ENCODE results near the gene ATP6V1C2.

Gene ATP6V1C2

GRCh38 chr2:10774394-10774793, 53.0 kb downstream of the ATP6V1C2 start:
- H4K91ac ChIP-seq (ENCODE audit: low read depth, low read length, poor library complexity), result no peak overlapping the region
- no peak overlapping the region for H3K9ac ChIP-seq (ENCODE audit: low read depth, low read length, poor library complexity)
- H2AK5ac ChIP-seq (ENCODE audit: low read depth, low read length), result peak overlapping the region; percentile 61
- peak overlapping the region; percentile 5 for H2BK120ac ChIP-seq (ENCODE audit: low read depth, low read length)
- H3K36me3 ChIP-seq (replicated peaks in 1 of 2; ENCODE audit: control insufficient read depth in 2 of 2, insufficient read depth in 2 of 2, low read length in 2 of 2), result peaks cover 2 to 13% of the 10 kb centered on the region in 2 donors
- no peak overlapping the region for H3K4me2 ChIP-seq (ENCODE audit: insufficient read depth, low read length, poor library complexity, severe bottlenecking)
- peak overlapping the region; percentile 11 for H2BK5ac ChIP-seq (ENCODE audit: low read length)
- H4K8ac ChIP-seq (ENCODE audit: low read depth, low read length), result no peak overlapping the region
- H3K18ac ChIP-seq (ENCODE audit: low read length), result no peak overlapping the region
- no CpG with 5 or more reads among the region's 6 CpGs for WGBS, 2 donors (ENCODE audit: extremely low coverage in 2 of 2, insufficient read length in 2 of 2, insufficient replicate concordance in 1 of 2)
- H3K4me3 ChIP-seq (ENCODE audit: low read length in 2 of 2), result no peak overlapping the region
- H3K14ac ChIP-seq (ENCODE audit: low read length), result peak overlapping the region; percentile 51
- H3K27ac ChIP-seq (replicated peaks; ENCODE audit: low read length), result peak overlapping the region; percentile 18
- DNase-seq (ENCODE audit: low spot score), result no peak
- H3K9me3 ChIP-seq (replicated peaks in 1 of 2; ENCODE audit: control insufficient read depth in 2 of 2, insufficient read depth in 1 of 2, low read depth in 1 of 2, low read length in 2 of 2), result no peaks in the 10 kb centered on the region
- no peak overlapping the region for H2BK15ac ChIP-seq (ENCODE audit: low read length)
- H3K79me1 ChIP-seq (ENCODE audit: low read depth, low read length), result peaks cover 4% of the 10 kb centered on the region
- peaks cover 0 to 13% of the 10 kb centered on the region in 2 donors for H3K4me1 ChIP-seq (ENCODE audit: control insufficient read depth in 2 of 2, insufficient read depth in 1 of 2, low read depth in 1 of 2, low read length in 2 of 2)
- peak overlapping the region; percentile 17 for H3K4ac ChIP-seq (ENCODE audit: low read length)
- H3K23ac ChIP-seq (ENCODE audit: low read depth, low read length, poor library complexity), result no peak overlapping the region
- H3K27me3 ChIP-seq (ENCODE audit: control insufficient read depth in 3 of 3, insufficient read depth in 3 of 3, low read depth in 1 of 3, low read length in 3 of 3), result no peaks in the 10 kb centered on the region
- no peak overlapping the region for H2BK12ac ChIP-seq (ENCODE audit: low read length)
- H2AFZ ChIP-seq (ENCODE audit: low read length), result no peak overlapping the region

- no peak overlapping the region for H3K4me2 ChIP-seq (ENCODE audit: insufficient read depth, low read length, poor library complexity, severe bottlenecking)
- peak overlapping the region; percentile 70 for H3K18ac ChIP-seq (ENCODE audit: low read length)
- no peak overlapping the region for H2BK120ac ChIP-seq (ENCODE audit: low read depth, low read length)
- H3K23ac ChIP-seq (ENCODE audit: low read depth, low read length, poor library complexity), result peak overlapping the region; percentile 83
- H4K8ac ChIP-seq (ENCODE audit: low read depth, low read length), result no peak overlapping the region
- H3K4me1 ChIP-seq (ENCODE audit: control insufficient read depth in 2 of 2, insufficient read depth in 1 of 2, low read depth in 1 of 2, low read length in 2 of 2), result peaks cover 0 to 13% of the 10 kb centered on the region in 2 donors
- no peak overlapping the region for H3K27ac ChIP-seq (replicated peaks; ENCODE audit: low read length)
- no peaks in the 10 kb centered on the region for H3K27me3 ChIP-seq (ENCODE audit: control insufficient read depth in 3 of 3, insufficient read depth in 3 of 3, low read depth in 1 of 3, low read length in 3 of 3)
- peak overlapping the region in 1 of 2 donors; percentile 18 for H3K4me3 ChIP-seq (ENCODE audit: low read length in 2 of 2)
- H2AK5ac ChIP-seq (ENCODE audit: low read depth, low read length), result peak overlapping the region; percentile 70
- H2BK12ac ChIP-seq (ENCODE audit: low read length), result no peak overlapping the region
- H3K79me1 ChIP-seq (ENCODE audit: low read depth, low read length), result peaks cover 7% of the 10 kb centered on the region
- peak overlapping the region; percentile 21 for H3K14ac ChIP-seq (ENCODE audit: low read length)
- peaks cover 7 to 20% of the 10 kb centered on the region in 2 donors for H3K36me3 ChIP-seq (replicated peaks in 1 of 2; ENCODE audit: control insufficient read depth in 2 of 2, insufficient read depth in 2 of 2, low read length in 2 of 2)
- H3K9me3 ChIP-seq (replicated peaks in 1 of 2; ENCODE audit: control insufficient read depth in 2 of 2, insufficient read depth in 1 of 2, low read depth in 1 of 2, low read length in 2 of 2), result no peaks in the 10 kb centered on the region
- no peak for DNase-seq (ENCODE audit: low spot score)
- H2BK5ac ChIP-seq (ENCODE audit: low read length), result peak overlapping the region; percentile 48
- no peak overlapping the region for H2BK15ac ChIP-seq (ENCODE audit: low read length)
- no peak overlapping the region for H3K9ac ChIP-seq (ENCODE audit: low read depth, low read length, poor library complexity)
- no CpG with 5 or more reads among the region's 23 CpGs for WGBS, 2 donors (ENCODE audit: extremely low coverage in 2 of 2, insufficient read length in 2 of 2, insufficient replicate concordance in 1 of 2)
- H4K91ac ChIP-seq (ENCODE audit: low read depth, low read length, poor library complexity), result no peak overlapping the region
- no peak overlapping the region for H2AFZ ChIP-seq (ENCODE audit: low read length)
- no peak overlapping the region for H3K4ac ChIP-seq (ENCODE audit: low read length)
Observed at GRCh38 chr2:10775021-10775780, 53.8 kb downstream of the ATP6V1C2 start.

GRCh38 chr2:10775831-10776230, 54.4 kb downstream of the ATP6V1C2 start:
- Histone ChIP-seq H3K4me1 (ENCODE audit: control insufficient read depth in 2 of 2, insufficient read depth in 1 of 2, low read depth in 1 of 2, low read length in 2 of 2) (peaks cover 0 to 13% of the 10 kb centered on the region in 2 donors), H3K27ac (replicated peaks; ENCODE audit: low read length) (no peak overlapping the region), H3K18ac (ENCODE audit: low read length) (peak overlapping the region; percentile 48), H3K4me2 (ENCODE audit: insufficient read depth, low read length, poor library complexity, severe bottlenecking) (no peak overlapping the region), H4K91ac (ENCODE audit: low read depth, low read length, poor library complexity) (no peak overlapping the region), H2BK12ac (ENCODE audit: low read length) (no peak overlapping the region), H2BK15ac (ENCODE audit: low read length) (no peak overlapping the region), H3K27me3 (ENCODE audit: control insufficient read depth in 3 of 3, insufficient read depth in 3 of 3, low read depth in 1 of 3, low read length in 3 of 3) (no peaks in the 10 kb centered on the region), H2AK5ac (ENCODE audit: low read depth, low read length) (peak overlapping the region; percentile 70), H3K4me3 (ENCODE audit: low read length in 2 of 2) (no peak overlapping the region), H3K36me3 (replicated peaks in 1 of 2; ENCODE audit: control insufficient read depth in 2 of 2, insufficient read depth in 2 of 2, low read length in 2 of 2) (peaks cover 10 to 25% of the 10 kb centered on the region in 2 donors), H3K23ac (ENCODE audit: low read depth, low read length, poor library complexity) (no peak overlapping the region), H3K79me1 (ENCODE audit: low read depth, low read length) (peaks cover 9% of the 10 kb centered on the region), H2BK5ac (ENCODE audit: low read length) (peak overlapping the region; percentile 48), H3K9ac (ENCODE audit: low read depth, low read length, poor library complexity) (no peak overlapping the region), H2BK120ac (ENCODE audit: low read depth, low read length) (no peak overlapping the region), H4K8ac (ENCODE audit: low read depth, low read length) (no peak overlapping the region), H3K14ac (ENCODE audit: low read length) (no peak overlapping the region), H3K9me3 (replicated peaks in 1 of 2; ENCODE audit: control insufficient read depth in 2 of 2, insufficient read depth in 1 of 2, low read depth in 1 of 2, low read length in 2 of 2) (no peaks in the 10 kb centered on the region), H3K4ac (ENCODE audit: low read length) (no peak overlapping the region), H2AFZ (ENCODE audit: low read length) (no peak overlapping the region)
- WGBS, 2 donors (ENCODE audit: extremely low coverage in 2 of 2, insufficient read length in 2 of 2, insufficient replicate concordance in 1 of 2), result no CpG with 5 or more reads among the region's 13 CpGs
- DNase-seq (ENCODE audit: low spot score), result no peak

- no peak for DNase-seq (ENCODE audit: low spot score)
- Histone ChIP-seq H3K14ac (ENCODE audit: low read length) (no peak overlapping the region), H3K79me1 (ENCODE audit: low read depth, low read length) (peaks cover 11% of the 10 kb centered on the region)
Observed at GRCh38 chr2:10776231-10776977, 55.0 kb downstream of the ATP6V1C2 start.

More at GRCh38 chr2:10776231-10776977, 55.0 kb downstream of the ATP6V1C2 start:
- Histone ChIP-seq H4K91ac (ENCODE audit: low read depth, low read length, poor library complexity) (no peak overlapping the region), H2BK15ac (ENCODE audit: low read length) (no peak overlapping the region), H3K4me3 (ENCODE audit: low read length in 2 of 2) (no peak overlapping the region), H3K9me3 (replicated peaks in 1 of 2; ENCODE audit: control insufficient read depth in 2 of 2, insufficient read depth in 1 of 2, low read depth in 1 of 2, low read length in 2 of 2) (no peaks in the 10 kb centered on the region), H3K4me1 (ENCODE audit: control insufficient read depth in 2 of 2, insufficient read depth in 1 of 2, low read depth in 1 of 2, low read length in 2 of 2) (peaks cover 0 to 13% of the 10 kb centered on the region in 2 donors), H2AFZ (ENCODE audit: low read length) (no peak overlapping the region), H3K18ac (ENCODE audit: low read length) (no peak overlapping the region), H3K9ac (ENCODE audit: low read depth, low read length, poor library complexity) (no peak overlapping the region), H2BK120ac (ENCODE audit: low read depth, low read length) (no peak overlapping the region), H2BK5ac (ENCODE audit: low read length) (no peak overlapping the region), H3K27me3 (ENCODE audit: control insufficient read depth in 3 of 3, insufficient read depth in 3 of 3, low read depth in 1 of 3, low read length in 3 of 3) (no peaks in the 10 kb centered on the region), H3K27ac (replicated peaks; ENCODE audit: low read length) (no peak overlapping the region), H2BK12ac (ENCODE audit: low read length) (no peak overlapping the region), H3K4me2 (ENCODE audit: insufficient read depth, low read length, poor library complexity, severe bottlenecking) (no peak overlapping the region), H2AK5ac (ENCODE audit: low read depth, low read length) (no peak overlapping the region), H3K4ac (ENCODE audit: low read length) (no peak overlapping the region), H3K36me3 (replicated peaks in 1 of 2; ENCODE audit: control insufficient read depth in 2 of 2, insufficient read depth in 2 of 2, low read length in 2 of 2) (peaks cover 14 to 30% of the 10 kb centered on the region in 2 donors), H3K23ac (ENCODE audit: low read depth, low read length, poor library complexity) (no peak overlapping the region), H4K8ac (ENCODE audit: low read depth, low read length) (no peak overlapping the region)
- WGBS, 2 donors (ENCODE audit: extremely low coverage in 2 of 2, insufficient read length in 2 of 2, insufficient replicate concordance in 1 of 2), result no CpG with 5 or more reads among the region's 27 CpGs

All from neuronal stem cell (in vitro differentiated cells).